ENCODE data around the gene FGFRL1.
"Not testable (repeated sequence)": the region's sequence is repeated elsewhere in the genome, so short reads cannot be mapped to it uniquely, and the experiment has no call there.

FGFRL1 gene

DNA sequence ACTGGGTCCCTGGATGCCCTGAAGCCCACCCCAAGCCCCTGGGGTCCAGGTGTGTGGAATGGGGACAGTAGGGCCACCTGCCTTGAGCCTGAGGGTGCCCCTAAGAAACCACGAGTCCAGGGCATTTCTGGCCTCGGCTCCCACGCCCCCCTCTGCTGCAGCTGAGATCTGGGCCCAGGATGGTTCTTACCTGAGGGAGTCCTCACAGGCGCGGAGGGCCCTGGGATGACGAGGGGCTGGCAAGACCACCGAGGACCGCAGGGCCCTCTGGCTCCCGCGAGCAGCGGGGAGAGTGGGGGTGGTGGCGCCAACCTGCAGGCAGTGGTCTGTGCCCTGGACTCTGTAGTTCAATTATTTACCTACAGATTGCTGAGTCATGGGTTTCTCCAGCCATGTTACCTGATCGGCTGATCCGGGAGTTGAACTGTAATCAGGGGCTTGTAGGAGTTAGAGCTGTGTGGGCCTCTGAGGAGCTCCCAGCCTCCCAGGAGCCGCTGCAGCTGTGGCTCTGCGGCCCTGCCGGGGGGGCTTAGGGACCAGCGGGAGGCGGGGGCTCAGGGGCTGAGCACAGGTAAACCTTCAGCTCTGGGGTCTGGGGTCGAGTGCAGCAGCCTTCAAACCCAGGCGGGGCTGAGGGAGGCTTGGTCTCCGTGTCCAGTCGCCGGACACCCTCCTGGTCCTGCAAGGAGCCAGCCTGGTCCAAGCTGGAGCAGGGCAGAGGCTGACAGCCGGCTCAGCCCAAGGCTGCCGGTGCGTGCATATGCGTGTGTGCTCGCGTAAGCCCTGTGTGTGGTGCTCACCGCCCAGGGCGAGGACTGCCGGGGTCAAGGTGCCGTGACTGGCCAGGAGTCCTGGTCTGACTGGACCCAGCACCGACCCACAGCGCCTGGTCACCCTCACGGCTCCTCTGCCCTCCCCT lies 18.1 kb upstream of the FGFRL1 start, which contains the start of gene SLC26A1:
TSS of gene SLC26A1 (minus strand) at position 294 of the 919 bp plus-strand sequence. CDS start 1,701 bp downstream, outside the sequence.
- no peak for DNase-seq

DNA sequence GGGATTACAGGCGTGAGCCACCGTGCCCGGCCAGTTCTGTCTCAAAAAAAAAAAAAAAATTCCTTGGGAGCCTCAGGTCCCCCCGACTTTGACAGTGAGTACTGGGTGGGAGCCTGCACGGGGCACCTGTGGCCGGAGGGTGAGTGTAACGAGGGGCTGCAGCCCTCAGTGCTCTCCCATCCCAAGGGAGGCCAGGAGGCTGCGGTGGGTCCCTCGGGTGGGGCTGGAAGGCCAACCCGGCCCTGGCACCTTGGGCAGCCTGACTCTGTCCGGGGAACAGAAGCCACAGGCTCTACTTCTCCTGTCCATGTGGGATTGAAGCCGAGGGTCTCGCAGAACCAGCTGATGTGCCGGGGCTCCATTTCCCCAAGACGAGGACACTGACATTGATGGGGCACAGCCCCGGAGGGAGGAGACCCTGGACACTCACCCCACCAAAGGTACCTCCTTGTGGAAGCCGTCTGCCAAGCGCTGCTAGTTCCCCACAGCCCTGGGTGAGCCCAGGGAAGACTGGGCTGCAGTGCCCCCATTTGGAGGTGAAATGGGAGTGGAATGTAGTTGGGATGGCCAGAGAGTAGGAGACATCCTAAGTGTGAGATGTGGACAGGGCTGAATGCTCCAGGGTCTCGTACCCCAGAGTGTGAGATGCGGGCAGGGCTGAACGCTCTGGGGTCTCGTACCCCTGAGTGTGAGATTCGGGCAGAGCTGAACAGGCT lies 16.0 kb upstream of the FGFRL1 start:
- no peak for DNase-seq

- DNase-seq = no peak
These were observed 15.1 kb upstream of the FGFRL1 start for GRCh38 chr4:996030-996996.

DNA sequence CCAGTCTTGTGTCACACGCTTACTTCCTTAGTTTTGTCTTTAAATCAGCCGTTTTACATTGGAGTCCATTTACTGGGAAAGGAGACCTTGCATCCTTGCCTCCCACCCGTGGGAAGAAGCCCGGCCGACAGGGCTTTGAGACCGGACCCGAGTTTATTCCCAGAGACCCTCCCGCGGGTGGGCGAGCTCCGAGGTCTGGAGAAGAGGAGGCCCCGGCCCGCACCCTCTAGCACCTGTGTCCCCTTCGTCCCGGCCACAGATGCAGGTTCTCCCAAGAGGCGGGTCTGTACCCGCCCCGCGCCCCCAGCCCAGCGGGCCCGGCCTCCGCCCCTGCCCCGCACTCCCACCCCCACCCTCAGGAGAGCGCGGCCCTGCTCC lies 14.4 kb upstream of the FGFRL1 start:
- DNase-seq = no peak

GRCh38 chr4:997375-998071 lies 13.9 kb upstream of the FGFRL1 start:
- DNase-seq = no peak

DNA sequence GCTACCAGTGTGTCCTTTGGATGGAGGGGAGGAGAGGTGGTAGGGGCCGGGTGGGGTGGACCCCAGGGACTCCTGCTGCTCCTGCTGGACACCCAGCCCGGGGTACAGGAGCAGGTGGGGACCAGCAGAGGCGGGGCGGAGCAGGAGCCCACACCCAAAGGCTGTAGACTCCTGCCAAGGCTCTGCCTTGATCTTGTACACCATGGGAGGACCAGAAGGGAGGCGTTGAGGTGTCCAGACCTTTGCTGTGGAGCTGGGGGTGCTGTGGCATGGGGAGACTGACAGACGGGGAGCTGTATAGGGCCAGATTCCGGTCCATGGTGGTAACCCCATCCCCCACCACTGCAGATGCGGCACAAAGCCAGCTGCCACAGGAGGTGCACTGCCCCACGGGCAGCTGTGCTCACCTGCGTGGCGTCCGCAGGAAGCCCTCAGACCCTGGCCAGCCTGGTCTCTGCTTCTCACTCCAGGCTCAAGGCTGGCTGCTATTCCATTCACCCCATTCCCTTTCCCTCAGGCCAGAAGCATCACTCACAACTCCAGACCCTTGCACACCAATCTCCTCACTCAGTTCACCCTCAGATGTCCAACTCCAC lies 13.2 kb upstream of the FGFRL1 start:
- no peak for DNase-seq

GRCh38 chr4:999240-999863 lies 12.1 kb upstream of the FGFRL1 start:
- DNase-seq = not testable (repeated sequence)

DNA sequence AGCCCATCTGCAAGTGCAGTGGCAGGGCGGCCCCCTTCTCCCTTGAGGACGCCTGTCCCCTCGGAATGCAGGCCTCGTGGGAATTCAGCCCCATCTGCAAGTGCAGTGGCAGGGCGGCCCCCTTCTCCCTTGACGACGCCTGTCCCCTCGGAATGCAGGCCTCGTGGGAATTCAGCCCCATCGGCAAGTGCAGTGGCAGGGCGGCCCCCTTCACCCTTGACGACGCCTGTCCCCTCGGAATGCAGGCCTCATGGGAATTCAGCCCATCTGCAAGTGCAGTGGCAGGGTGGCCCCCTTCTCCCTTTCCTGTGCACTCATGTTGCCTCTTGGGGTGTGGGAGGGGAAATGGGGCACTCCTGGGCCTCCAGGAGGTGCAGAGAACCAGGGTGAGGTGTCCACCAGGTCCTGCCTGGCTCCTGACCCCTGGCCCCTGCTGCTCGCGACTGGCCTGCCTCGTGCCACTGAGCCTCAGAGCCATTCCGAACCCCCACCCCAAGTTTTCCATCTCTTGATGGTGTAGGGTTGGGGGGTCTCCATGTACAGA lies 11.5 kb upstream of the FGFRL1 start:
- no peak for DNase-seq

DNA sequence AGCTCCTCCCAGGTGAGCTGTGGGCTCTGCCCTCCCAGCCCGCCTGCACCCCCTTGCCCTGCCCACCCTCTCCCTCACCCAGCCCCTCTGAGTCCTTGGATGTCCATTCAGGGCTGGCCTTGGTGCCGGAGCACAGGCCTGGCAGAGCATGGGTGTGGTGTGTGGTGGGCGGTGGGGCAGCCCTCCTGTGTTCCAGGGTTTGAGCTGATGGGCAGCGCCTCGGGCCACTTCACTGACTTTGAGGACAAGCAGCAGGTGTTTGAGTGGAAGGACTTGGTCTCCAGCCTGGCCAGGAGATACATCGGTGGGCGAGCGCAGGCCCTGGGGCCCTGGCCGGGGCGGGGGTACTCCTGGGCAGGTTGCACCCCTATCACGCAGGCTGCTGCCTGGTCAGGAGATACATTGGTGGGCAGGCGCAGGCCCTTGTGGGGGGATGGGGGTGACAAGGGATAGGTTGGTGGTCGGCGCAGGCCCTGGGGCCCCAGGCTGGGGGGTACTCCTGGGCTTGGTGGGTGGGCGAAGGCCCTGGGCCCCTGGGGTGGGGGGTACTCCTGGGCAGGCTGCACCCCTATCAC lies 10.7 kb upstream of the FGFRL1 start:
- no peak for DNase-seq

- no peak for DNase-seq
These were observed 9.8 kb upstream of the FGFRL1 start for GRCh38 chr4:1001561-1002130.

- no peak for DNase-seq
These were observed 9.2 kb upstream of the FGFRL1 start for GRCh38 chr4:1002131-1002630.

DNA sequence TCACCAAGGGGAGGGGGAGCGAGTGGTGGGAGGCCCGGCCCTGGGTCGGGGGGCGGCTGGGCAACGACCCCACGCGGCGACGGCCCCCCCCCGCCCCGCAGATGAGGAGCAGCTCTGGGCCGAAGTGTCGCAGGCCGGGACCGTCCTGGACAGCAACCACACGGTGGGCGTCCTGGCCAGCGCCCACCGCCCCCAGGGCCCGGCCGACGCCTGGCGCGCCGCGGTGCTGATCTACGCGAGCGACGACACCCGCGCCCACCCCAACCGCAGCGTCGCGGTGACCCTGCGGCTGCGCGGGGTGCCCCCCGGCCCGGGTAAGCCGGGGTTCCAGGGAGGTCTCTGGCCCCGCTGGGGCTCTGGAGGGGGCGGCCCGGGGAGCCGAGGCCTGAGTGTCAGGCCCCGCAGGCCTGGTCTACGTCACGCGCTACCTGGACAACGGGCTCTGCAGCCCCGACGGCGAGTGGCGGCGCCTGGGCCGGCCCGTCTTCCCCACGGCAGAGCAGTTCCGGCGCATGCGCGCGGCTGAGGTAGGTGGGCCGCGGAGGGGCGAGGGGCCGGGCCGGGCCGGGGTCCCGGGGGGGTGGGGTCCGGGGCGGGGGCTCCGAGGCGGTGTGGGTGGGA lies 8.7 kb upstream of the FGFRL1 start:
- no peak for DNase-seq

DNA sequence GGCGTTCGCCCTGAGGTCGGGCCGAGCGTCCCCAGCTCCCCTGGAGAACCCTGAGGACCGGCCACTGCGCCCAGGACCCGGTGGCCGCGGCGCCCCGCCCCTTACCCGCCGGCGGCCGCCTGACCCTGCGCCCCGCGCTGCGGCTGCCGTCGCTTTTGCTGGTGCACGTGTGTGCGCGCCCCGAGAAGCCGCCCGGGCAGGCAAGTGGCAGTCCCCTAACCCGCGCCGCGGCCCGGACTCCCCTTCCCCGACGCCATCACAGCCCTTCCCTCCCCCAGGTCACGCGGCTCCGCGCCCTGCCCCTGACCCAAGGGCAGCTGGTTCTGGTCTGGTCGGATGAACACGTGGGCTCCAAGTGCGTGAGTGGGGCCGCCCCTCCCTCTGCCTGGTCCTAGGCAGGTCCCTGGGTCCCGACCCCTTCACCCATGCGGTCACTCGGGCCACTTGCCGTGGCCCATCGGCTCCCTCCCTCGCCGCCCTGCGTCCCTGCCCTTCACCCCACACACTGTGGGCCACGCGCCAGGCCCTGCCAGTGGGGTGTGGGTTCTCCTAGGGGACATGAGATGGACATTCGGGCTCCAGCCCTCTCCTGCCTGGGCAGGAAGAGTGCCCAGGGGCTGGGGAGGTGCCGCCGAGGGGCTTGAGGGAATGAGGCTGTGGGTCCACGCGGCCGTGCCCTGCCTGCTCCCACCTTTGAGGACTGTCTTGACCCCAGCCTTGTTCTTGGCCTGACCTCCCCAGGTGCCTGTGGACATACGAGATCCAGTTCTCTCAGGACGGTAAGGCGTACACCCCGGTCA lies 8.0 kb upstream of the FGFRL1 start:
- no peak for DNase-seq

DNA sequence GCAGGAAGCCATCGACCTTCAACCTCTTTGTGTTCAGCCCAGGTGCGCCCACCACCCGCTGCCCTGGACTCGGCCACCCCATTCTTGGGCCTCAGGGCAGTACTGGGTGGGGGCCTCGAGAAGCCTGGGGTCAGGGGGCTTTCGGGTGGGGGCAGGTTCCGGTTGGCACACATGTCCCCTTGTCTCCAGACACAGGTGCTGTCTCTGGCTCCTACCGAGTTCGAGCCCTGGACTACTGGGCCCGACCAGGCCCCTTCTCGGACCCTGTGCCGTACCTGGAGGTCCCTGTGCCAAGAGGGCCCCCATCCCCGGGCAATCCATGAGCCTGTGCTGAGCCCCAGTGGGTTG lies 7.4 kb upstream of the FGFRL1 start:
- DNase-seq = no peak

- no peak for DNase-seq
These were observed 6.6 kb upstream of the FGFRL1 start for GRCh38 chr4:1004557-1005485.

- no peak for DNase-seq
These were observed 4.6 kb upstream of the FGFRL1 start for GRCh38 chr4:1006856-1007255.

GRCh38 chr4:1008840-1009541 lies 2.4 kb upstream of the FGFRL1 start:
- DNase-seq = peak in 1 of 2 donors; percentile 50

Measured in CD4-positive, alpha-beta T cell treated with Interferon alpha-2 for 1 hour (primary cell).